GM23338 (cell line): ENCODE results near the gene INPP4B. TPM values are rescaled to one million over a fixed set of nuclear protein-coding genes. Genes with fewer than 3 reads are reported as not detected.

ENCODE experiments used
- ATAC-seq: fragments of 200-7000 bp; cut with Tn5 transposase; 3 replicates; pipeline ENCODE4 v1.9.1; 2020
- DNase-seq: peaks from one replicate; pipeline ENCODE4 v3.0.0-alpha.2; 2015; ENCODE audit warnings: low spot score
- H2AFZ ChIP-seq: fragments of 200-600 bp; sonication (generic); 2 replicates; pipeline ENCODE4 v1.8.0; 2016; ENCODE audit warnings: antibody characterized with exemption, mild to moderate bottlenecking, moderate library complexity
- H3F3A ChIP-seq: fragments of 200-600 bp; sonication (generic); replicated peaks from 2 replicates; pipeline ENCODE4 v1.8.0; 2017; ENCODE audit warnings: antibody characterized with exemption, mixed run types, low read depth
- H3K27ac ChIP-seq: fragments of 200-600 bp; sonication (generic); 2 replicates; pipeline ENCODE4 v1.6.1; 2016; ENCODE audit warnings: low read depth
- H3K27me3 ChIP-seq: fragments of 200-600 bp; sonication (generic); 2 replicates; pipeline ENCODE4 v1.8.0; 2016; ENCODE audit warnings: mild to moderate bottlenecking, mixed run types, moderate library complexity; ENCODE audit not compliant: insufficient read depth
- H3K36me3 ChIP-seq: fragments of 200-600 bp; sonication (generic); 2 replicates; pipeline ENCODE4 v1.8.0; 2016; ENCODE audit warnings: mild to moderate bottlenecking; ENCODE audit not compliant: insufficient read depth
- H3K4me1 ChIP-seq: fragments of 200-600 bp; sonication (generic); 2 replicates; pipeline ENCODE4 v1.8.0; 2016; ENCODE audit warnings: mild to moderate bottlenecking, moderate library complexity; ENCODE audit not compliant: insufficient read depth
- H3K4me2 ChIP-seq: fragments of 200-600 bp; sonication (generic); 2 replicates; pipeline ENCODE4 v1.7.1; 2017; ENCODE audit warnings: mixed run types
- H3K4me3 ChIP-seq: fragments of 200-600 bp; sonication (generic); 2 replicates; pipeline ENCODE4 v1.6.1; 2016; ENCODE audit warnings: mixed run types
- H3K79me2 ChIP-seq: fragments of 200-600 bp; sonication (generic); replicated peaks from 2 replicates; pipeline ENCODE4 v1.8.0; 2017; ENCODE audit warnings: mild to moderate bottlenecking; ENCODE audit not compliant: insufficient read depth
- H3K9me2 ChIP-seq: fragments of 200-600 bp; sonication (generic); 2 replicates; pipeline ENCODE4 v1.8.0; 2017; ENCODE audit not compliant: insufficient read depth
- H4K20me1 ChIP-seq: fragments of 200-600 bp; sonication (generic); replicated peaks from 2 replicates; pipeline ENCODE4 v1.8.0; 2017; ENCODE audit warnings: mild to moderate bottlenecking; ENCODE audit not compliant: insufficient read depth
- H3K27ac Mint-ChIP-seq: 2 replicates; pipeline ENCODE4 v1.8.0; 2020; ENCODE audit warnings: inconsistent platforms, mild to moderate bottlenecking, moderate library complexity, mixed read lengths
- H3K27me3 Mint-ChIP-seq: 3 replicates; pipeline ENCODE4 v1.8.0; 2022; ENCODE audit warnings: low read depth, mild to moderate bottlenecking, moderate library complexity, mixed read lengths, inconsistent platforms; ENCODE audit not compliant: insufficient read depth, poor library complexity
- H3K36me3 Mint-ChIP-seq: 3 replicates; pipeline ENCODE4 v1.8.0; 2021; ENCODE audit warnings: low read depth, mild to moderate bottlenecking, inconsistent platforms, moderate library complexity, mixed read lengths
- H3K4me1 Mint-ChIP-seq: 3 replicates; pipeline ENCODE4 v1.8.0; 2020; ENCODE audit warnings: mild to moderate bottlenecking, inconsistent platforms, mixed read lengths
- H3K4me3 Mint-ChIP-seq: 3 replicates; pipeline ENCODE4 v1.8.0; 2021; ENCODE audit warnings: moderate library complexity, mild to moderate bottlenecking, inconsistent platforms, mixed read lengths
- H3K9me3 Mint-ChIP-seq: 3 replicates; pipeline ENCODE4 v1.8.0; 2020; ENCODE audit warnings: moderate library complexity, mild to moderate bottlenecking, inconsistent platforms, mixed read lengths
- CREB1 ChIP-seq: fragments of 250-450 bp; sonication (Bioruptor Pico); IDR thresholded peaks from 2 replicates; pipeline ENCODE4 v1.5.0; 2020; ENCODE audit warnings: low read depth, mild to moderate bottlenecking, moderate library complexity
- EZH2 ChIP-seq: fragments of 200-600 bp; sonication (generic); IDR thresholded peaks from one replicate; pipeline ENCODE4 v1.8.0; 2017; ENCODE audit warnings: antibody characterized with exemption, mild to moderate bottlenecking, low read depth; ENCODE audit not compliant: unreplicated experiment
- EZH2phosphoT487 ChIP-seq: fragments of 200-600 bp; sonication (generic); IDR thresholded peaks from one replicate; pipeline ENCODE4 v1.8.1; 2018; ENCODE audit warnings: antibody characterized with exemption; ENCODE audit not compliant: unreplicated experiment
- JUNB ChIP-seq: IDR thresholded peaks from one replicate; pipeline ENCODE4 v1.6.1; 2016; ENCODE audit warnings: antibody characterized with exemption; ENCODE audit not compliant: unreplicated experiment
- NANOG ChIP-seq: IDR thresholded peaks from 2 replicates; pipeline ENCODE4 v1.6.1; 2016; ENCODE audit warnings: antibody characterized with exemption, borderline replicate concordance
- POLR2AphosphoS5 ChIP-seq: IDR thresholded peaks from 2 replicates; pipeline ENCODE4 v1.6.1; 2016; ENCODE audit warnings: antibody characterized with exemption, low read depth
- STAT1 ChIP-seq: IDR thresholded peaks from one replicate; pipeline ENCODE4 v1.6.1; 2016; ENCODE audit warnings: antibody characterized with exemption; ENCODE audit not compliant: unreplicated experiment
- ZNF114 ChIP-seq: fragments of 250-450 bp; sonication (Bioruptor Pico); IDR thresholded peaks from 2 replicates; pipeline ENCODE4 v1.5.0; 2020; ENCODE audit warnings: mild to moderate bottlenecking, moderate library complexity
- ZNF331 ChIP-seq: fragments of 250-450 bp; sonication (Bioruptor Pico); IDR thresholded peaks from 2 replicates; pipeline ENCODE4 v1.5.0; 2020; ENCODE audit warnings: low read depth, mild to moderate bottlenecking, moderate library complexity
- polyA plus RNA-seq: library from polyadenylated mRNA; unstranded; fragments of >200 nt; fragmentation: Nextera tagmentation; extraction: Ambion mirVana; gene quantifications from 2 replicates; pipeline ENCODE4 v1.2.1, GENCODE V29; 2016
- total RNA-seq: library from RNA; depleted of rRNA; stranded (reverse); fragments of >200 nt; shearing (Covaris generic); gene quantifications from 2 replicates; pipeline ENCODE4 v1.2.3, GENCODE V29; 2014
- TF ChIP-seq, protein P1 (sequence below): IDR thresholded peaks from one replicate; pipeline ENCODE4 v1.6.1; 2018; ENCODE audit warnings: antibody characterized with exemption; ENCODE audit not compliant: unreplicated experiment
- TF ChIP-seq, protein P2 (sequence below), 2 experiments: fragments of 200-600 bp in 1 of 2; sonication (generic) in 1 of 2; conservative IDR thresholded peaks; 2 replicates each; pipeline versions ENCODE4 v1.5.1 to v1.6.1; 2016 to 2017; ENCODE audit warnings: antibody characterized with exemption in 2 of 2, low read depth in 2 of 2, mild to moderate bottlenecking in 2 of 2, moderate library complexity in 1 of 2

INPP4B gene
- total and polyA plus RNA-seq, 2 experiments from 2014 or later = 0.11 to 0.14 TPM

DNA sequence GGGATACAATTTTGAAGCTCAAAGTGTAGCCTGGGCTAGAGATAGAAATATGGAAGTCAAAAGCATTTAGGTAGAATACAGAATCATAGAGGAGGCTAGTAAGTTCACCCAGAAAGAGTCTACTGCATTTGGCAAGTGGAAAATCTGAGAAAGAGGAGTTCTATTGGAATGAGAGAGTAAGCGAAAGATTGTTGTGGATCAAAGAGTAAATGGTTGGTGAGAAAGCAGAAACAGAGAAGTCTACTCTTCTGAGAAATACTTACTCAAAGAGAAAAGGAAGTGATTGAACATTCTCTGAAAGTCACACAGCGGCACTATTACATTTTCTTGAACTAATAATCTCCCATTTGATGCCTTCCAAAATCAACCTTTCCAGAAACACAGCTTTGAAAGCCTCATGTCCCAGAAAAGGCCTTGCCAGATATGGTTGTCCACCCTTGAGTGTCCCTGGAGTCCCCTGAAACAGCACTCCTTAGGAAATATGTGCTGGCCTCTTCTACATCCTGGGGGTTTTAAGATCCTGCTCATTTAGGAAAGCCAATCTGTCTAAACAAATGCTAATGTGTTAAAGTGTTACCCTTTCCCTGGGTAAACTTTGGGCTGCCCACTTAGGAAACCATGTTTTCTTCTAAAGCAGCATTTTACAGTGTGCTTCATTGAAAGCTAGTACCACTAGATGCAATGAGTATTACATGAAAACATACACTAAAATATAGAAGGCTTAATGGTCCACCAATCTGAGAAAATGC, 132.6 kb downstream of the INPP4B start:
- H3K4me2 ChIP-seq = no peak overlapping the region
- H3K27me3 ChIP-seq = peaks cover 94% of the 10 kb centered on the region
- H3K79me2 ChIP-seq = no peaks in the 10 kb centered on the region
- ATAC-seq = peak; percentile 65
- TF ChIP-seq, protein P1, sequence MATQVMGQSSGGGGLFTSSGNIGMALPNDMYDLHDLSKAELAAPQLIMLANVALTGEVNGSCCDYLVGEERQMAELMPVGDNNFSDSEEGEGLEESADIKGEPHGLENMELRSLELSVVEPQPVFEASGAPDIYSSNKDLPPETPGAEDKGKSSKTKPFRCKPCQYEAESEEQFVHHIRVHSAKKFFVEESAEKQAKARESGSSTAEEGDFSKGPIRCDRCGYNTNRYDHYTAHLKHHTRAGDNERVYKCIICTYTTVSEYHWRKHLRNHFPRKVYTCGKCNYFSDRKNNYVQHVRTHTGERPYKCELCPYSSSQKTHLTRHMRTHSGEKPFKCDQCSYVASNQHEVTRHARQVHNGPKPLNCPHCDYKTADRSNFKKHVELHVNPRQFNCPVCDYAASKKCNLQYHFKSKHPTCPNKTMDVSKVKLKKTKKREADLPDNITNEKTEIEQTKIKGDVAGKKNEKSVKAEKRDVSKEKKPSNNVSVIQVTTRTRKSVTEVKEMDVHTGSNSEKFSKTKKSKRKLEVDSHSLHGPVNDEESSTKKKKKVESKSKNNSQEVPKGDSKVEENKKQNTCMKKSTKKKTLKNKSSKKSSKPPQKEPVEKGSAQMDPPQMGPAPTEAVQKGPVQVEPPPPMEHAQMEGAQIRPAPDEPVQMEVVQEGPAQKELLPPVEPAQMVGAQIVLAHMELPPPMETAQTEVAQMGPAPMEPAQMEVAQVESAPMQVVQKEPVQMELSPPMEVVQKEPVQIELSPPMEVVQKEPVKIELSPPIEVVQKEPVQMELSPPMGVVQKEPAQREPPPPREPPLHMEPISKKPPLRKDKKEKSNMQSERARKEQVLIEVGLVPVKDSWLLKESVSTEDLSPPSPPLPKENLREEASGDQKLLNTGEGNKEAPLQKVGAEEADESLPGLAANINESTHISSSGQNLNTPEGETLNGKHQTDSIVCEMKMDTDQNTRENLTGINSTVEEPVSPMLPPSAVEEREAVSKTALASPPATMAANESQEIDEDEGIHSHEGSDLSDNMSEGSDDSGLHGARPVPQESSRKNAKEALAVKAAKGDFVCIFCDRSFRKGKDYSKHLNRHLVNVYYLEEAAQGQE = no peak
- TF ChIP-seq, protein P2, sequence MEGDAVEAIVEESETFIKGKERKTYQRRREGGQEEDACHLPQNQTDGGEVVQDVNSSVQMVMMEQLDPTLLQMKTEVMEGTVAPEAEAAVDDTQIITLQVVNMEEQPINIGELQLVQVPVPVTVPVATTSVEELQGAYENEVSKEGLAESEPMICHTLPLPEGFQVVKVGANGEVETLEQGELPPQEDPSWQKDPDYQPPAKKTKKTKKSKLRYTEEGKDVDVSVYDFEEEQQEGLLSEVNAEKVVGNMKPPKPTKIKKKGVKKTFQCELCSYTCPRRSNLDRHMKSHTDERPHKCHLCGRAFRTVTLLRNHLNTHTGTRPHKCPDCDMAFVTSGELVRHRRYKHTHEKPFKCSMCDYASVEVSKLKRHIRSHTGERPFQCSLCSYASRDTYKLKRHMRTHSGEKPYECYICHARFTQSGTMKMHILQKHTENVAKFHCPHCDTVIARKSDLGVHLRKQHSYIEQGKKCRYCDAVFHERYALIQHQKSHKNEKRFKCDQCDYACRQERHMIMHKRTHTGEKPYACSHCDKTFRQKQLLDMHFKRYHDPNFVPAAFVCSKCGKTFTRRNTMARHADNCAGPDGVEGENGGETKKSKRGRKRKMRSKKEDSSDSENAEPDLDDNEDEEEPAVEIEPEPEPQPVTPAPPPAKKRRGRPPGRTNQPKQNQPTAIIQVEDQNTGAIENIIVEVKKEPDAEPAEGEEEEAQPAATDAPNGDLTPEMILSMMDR (conservative IDR thresholded peaks at IDR 0.05; ENCODE audit: low read depth in 2 of 2) = no peak
- TF ChIP-seq EZH2 (no peak), CREB1 (CRISPR knock-in tag) (no peak), EZH2phosphoT487 (no peak), POLR2AphosphoS5 (0 out of 2 replicates have a peak, but pooled peaks have one; percentile 32), ZNF331 (CRISPR knock-in tag) (no peak), STAT1 (no peak), NANOG (peak; percentile 79), JUNB (no peak), ZNF114 (CRISPR knock-in tag) (no peak)
- no peak overlapping the region for H3K27ac ChIP-seq
- peaks cover 9% of the 10 kb centered on the region; the same call in 1 of the 2 replicates for H3K4me1 ChIP-seq
- H3K9me2 ChIP-seq = no peaks in the 10 kb centered on the region
- H4K20me1 ChIP-seq = no peaks in the 10 kb centered on the region; the same call in 1 of the 2 replicates
- Mint-ChIP-seq H3K36me3 (no peaks in the 10 kb centered on the region), H3K4me3 (no peak overlapping the region), H3K27ac (no peak overlapping the region), H3K9me3 (no peaks in the 10 kb centered on the region), H3K27me3 (peaks cover 68% of the 10 kb centered on the region), H3K4me1 (peaks cover 6% of the 10 kb centered on the region; the same call in 2 of the 3 replicates)
- DNase-seq = peak; percentile 44
- no peaks in the 10 kb centered on the region for H3K36me3 ChIP-seq
- no peak overlapping the region for H2AFZ ChIP-seq
- no peak overlapping the region for H3K4me3 ChIP-seq
- no peaks in the 10 kb centered on the region for H3F3A ChIP-seq
